ENCODE data around the gene ZNF518A. TPM values are rescaled to one million over a fixed set of nuclear protein-coding genes. Genes with fewer than 3 reads are reported as not detected.

ZNF518A gene
- total and polyA plus RNA-seq, 2 donors (not counting 1 experiment from before 2014, with no cell fraction given), result 5.2 to 19.0 TPM

DNA sequence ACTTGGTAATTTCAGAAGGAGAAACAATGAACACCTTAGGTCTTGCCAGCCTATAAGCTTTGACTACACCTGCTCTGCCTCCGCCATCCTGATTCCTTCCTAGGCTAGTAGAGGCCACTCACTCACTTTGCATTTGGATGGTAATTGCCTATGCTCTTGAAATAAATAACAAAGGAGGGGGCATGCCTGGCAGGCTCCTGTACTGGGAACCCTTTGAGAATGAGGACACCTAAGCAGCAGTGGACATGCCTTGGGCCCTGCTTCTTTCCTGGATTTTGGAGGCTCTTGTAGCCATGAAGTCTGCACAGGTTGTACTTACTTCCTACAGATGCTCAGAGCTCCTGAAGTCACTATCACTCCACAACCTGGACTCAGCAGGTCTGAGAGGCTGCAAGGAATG lies 75.5 kb downstream of the ZNF518A start:
- H3K4me3 ChIP-seq (replicated peaks in 1 of 4; ENCODE audit: control extremely low read depth in 1 of 4, insufficient read depth in 1 of 4, low read depth in 3 of 4, low read length in 4 of 4), result no peak overlapping the region
- no peaks in the 10 kb centered on the region for H3K9me3 ChIP-seq (ENCODE audit: control insufficient read depth, insufficient read depth, low read depth, low read length)
- no peaks in the 10 kb centered on the region for H4K20me1 ChIP-seq (ENCODE audit: control insufficient read depth, extremely low read depth, insufficient read depth, low read length)
- DNase-seq (ENCODE audit: low read depth in 2 of 2), result no peak
- H3K4me2 ChIP-seq (ENCODE audit: extremely low read depth, insufficient read depth, low read length), result no peak overlapping the region
- H3K36me3 ChIP-seq (ENCODE audit: control insufficient read depth, insufficient read depth, low read length), result no peaks in the 10 kb centered on the region
- no peak for TF ChIP-seq EZH2 (IDR thresholded peaks at IDR 0.05; ENCODE audit: low read length, missing control alignments)
- TF ChIP-seq, protein P1, sequence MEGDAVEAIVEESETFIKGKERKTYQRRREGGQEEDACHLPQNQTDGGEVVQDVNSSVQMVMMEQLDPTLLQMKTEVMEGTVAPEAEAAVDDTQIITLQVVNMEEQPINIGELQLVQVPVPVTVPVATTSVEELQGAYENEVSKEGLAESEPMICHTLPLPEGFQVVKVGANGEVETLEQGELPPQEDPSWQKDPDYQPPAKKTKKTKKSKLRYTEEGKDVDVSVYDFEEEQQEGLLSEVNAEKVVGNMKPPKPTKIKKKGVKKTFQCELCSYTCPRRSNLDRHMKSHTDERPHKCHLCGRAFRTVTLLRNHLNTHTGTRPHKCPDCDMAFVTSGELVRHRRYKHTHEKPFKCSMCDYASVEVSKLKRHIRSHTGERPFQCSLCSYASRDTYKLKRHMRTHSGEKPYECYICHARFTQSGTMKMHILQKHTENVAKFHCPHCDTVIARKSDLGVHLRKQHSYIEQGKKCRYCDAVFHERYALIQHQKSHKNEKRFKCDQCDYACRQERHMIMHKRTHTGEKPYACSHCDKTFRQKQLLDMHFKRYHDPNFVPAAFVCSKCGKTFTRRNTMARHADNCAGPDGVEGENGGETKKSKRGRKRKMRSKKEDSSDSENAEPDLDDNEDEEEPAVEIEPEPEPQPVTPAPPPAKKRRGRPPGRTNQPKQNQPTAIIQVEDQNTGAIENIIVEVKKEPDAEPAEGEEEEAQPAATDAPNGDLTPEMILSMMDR (conservative IDR thresholded peaks at IDR 0.05 in 1 of 2, IDR thresholded peaks at IDR 0.05 in 1 of 2; ENCODE audit: low read depth in 1 of 2, low read length in 2 of 2), result no peak
- H3K27ac ChIP-seq (ENCODE audit: insufficient read depth, low read length), result no peak overlapping the region
- no peak overlapping the region for H3K9ac ChIP-seq (ENCODE audit: insufficient read depth, low read length)
- H3K79me2 ChIP-seq (ENCODE audit: control insufficient read depth, insufficient read depth, low read length), result no peaks in the 10 kb centered on the region
- no peak overlapping the region for H2AFZ ChIP-seq (ENCODE audit: low read length)
- H3K27me3 ChIP-seq (ENCODE audit: control insufficient read depth, insufficient read depth, low read length), result no peaks in the 10 kb centered on the region
- H3K4me1 ChIP-seq (ENCODE audit: control insufficient read depth, extremely low read depth, insufficient read depth, low read length), result no peaks in the 10 kb centered on the region

DNA sequence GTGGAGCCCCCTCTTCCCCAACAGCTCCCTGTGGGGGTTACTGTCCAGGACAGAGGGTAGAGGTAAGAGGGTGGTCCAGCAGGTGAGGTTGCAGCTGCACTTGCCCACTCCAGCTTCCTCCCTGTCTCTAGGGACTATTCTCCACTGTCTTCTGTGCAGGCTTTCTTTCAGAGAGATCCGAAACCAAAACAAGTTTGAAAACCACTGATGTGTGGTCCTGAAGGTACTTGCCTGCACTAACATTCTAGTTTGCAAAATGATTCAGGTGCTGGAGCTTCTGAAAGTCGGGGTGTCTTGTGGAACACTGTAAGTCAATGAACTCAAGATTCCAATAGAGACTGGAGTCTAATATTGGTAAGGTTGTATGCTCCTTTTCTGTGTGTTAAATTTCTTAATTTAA lies 78.2 kb downstream of the ZNF518A start:
- no peaks in the 10 kb centered on the region for H3K36me3 ChIP-seq (ENCODE audit: control insufficient read depth, insufficient read depth, low read length)
- peaks cover 3% of the 10 kb centered on the region for H3K27me3 ChIP-seq (ENCODE audit: control insufficient read depth, insufficient read depth, low read length)
- no peaks in the 10 kb centered on the region for H3K9me3 ChIP-seq (ENCODE audit: control insufficient read depth, insufficient read depth, low read depth, low read length)
- H2AFZ ChIP-seq (ENCODE audit: low read length), result no peak overlapping the region
- no peaks in the 10 kb centered on the region for H3K4me1 ChIP-seq (ENCODE audit: control insufficient read depth, extremely low read depth, insufficient read depth, low read length)
- H3K79me2 ChIP-seq (ENCODE audit: control insufficient read depth, insufficient read depth, low read length), result no peaks in the 10 kb centered on the region
- no peaks in the 10 kb centered on the region for H4K20me1 ChIP-seq (ENCODE audit: control insufficient read depth, extremely low read depth, insufficient read depth, low read length)
- H3K4me2 ChIP-seq (ENCODE audit: extremely low read depth, insufficient read depth, low read length), result no peak overlapping the region
- H3K27ac ChIP-seq (ENCODE audit: insufficient read depth, low read length), result no peak overlapping the region
- no peak overlapping the region for H3K4me3 ChIP-seq (replicated peaks in 1 of 4; ENCODE audit: control extremely low read depth in 1 of 4, insufficient read depth in 1 of 4, low read depth in 3 of 4, low read length in 4 of 4)
- no peak for DNase-seq (ENCODE audit: low read depth in 2 of 2)
- H3K9ac ChIP-seq (ENCODE audit: insufficient read depth, low read length), result no peak overlapping the region
- TF ChIP-seq, protein P1 (conservative IDR thresholded peaks at IDR 0.05 in 1 of 2, IDR thresholded peaks at IDR 0.05 in 1 of 2; ENCODE audit: low read depth in 1 of 2, low read length in 2 of 2), result no peak
- no peak for TF ChIP-seq EZH2 (IDR thresholded peaks at IDR 0.05; ENCODE audit: low read length, missing control alignments)

DNA sequence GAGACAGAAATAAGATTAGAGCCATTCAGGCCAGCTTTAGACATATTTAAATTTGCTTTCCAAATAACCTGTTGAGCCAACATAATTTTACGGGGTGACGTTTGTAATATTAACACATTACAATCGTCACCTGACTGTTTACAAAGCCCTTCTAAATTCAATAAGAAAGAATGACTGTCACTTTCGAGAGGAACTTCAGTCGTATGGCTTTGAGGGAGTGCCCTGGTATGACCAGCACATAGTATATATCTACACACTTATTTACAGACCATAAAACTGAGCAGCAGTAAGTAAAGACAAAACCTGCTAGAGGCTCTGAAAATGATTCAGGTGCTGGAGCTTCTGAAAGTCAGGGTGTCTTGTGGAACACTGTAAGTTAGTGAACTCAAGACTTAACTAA lies 78.8 kb downstream of the ZNF518A start:
- Histone ChIP-seq H3K4me1 (ENCODE audit: control insufficient read depth, extremely low read depth, insufficient read depth, low read length) (no peaks in the 10 kb centered on the region), H3K79me2 (ENCODE audit: control insufficient read depth, insufficient read depth, low read length) (no peaks in the 10 kb centered on the region), H3K9ac (ENCODE audit: insufficient read depth, low read length) (no peak overlapping the region), H3K9me3 (ENCODE audit: control insufficient read depth, insufficient read depth, low read depth, low read length) (no peaks in the 10 kb centered on the region), H3K27ac (ENCODE audit: insufficient read depth, low read length) (no peak overlapping the region), H3K4me3 (replicated peaks in 1 of 4; ENCODE audit: control extremely low read depth in 1 of 4, insufficient read depth in 1 of 4, low read depth in 3 of 4, low read length in 4 of 4) (no peak overlapping the region), H2AFZ (ENCODE audit: low read length) (no peak overlapping the region), H3K27me3 (ENCODE audit: control insufficient read depth, insufficient read depth, low read length) (peaks cover 3% of the 10 kb centered on the region), H3K4me2 (ENCODE audit: extremely low read depth, insufficient read depth, low read length) (no peak overlapping the region), H3K36me3 (ENCODE audit: control insufficient read depth, insufficient read depth, low read length) (no peaks in the 10 kb centered on the region), H4K20me1 (ENCODE audit: control insufficient read depth, extremely low read depth, insufficient read depth, low read length) (no peaks in the 10 kb centered on the region)
- DNase-seq (ENCODE audit: low read depth in 2 of 2), result no peak
- TF ChIP-seq, protein P1 (conservative IDR thresholded peaks at IDR 0.05 in 1 of 2, IDR thresholded peaks at IDR 0.05 in 1 of 2; ENCODE audit: low read depth in 1 of 2, low read length in 2 of 2), result no peak
- no peak for TF ChIP-seq EZH2 (IDR thresholded peaks at IDR 0.05; ENCODE audit: low read length, missing control alignments)

Data from fibroblast of lung (primary cell).